GM12878 (cell line): ENCODE measurements around the gene ZNF22. TPM values are rescaled to one million over a fixed set of nuclear protein-coding genes. Genes with fewer than 3 reads are reported as not detected.

Experiments used
- ATAC-seq: fragments of 200-7000 bp; cut with Tn5 transposase; 3 replicates; pipeline ENCODE4 v1.9.1; 2020; ENCODE audit warnings: mild to moderate bottlenecking, moderate library complexity
- BruUV-seq: library from RNA; stranded (reverse); fragments of 400-500 nt; replicated peaks from 2 replicates; lab custom pipeline; 2021; lab: Mats Ljungman, UMichigan
- CTCF ChIA-PET: fragments of 300-600 bp; sonication (Branson Sonifier 250); formaldehyde crosslinking; extraction: SDS; loops from one replicate; lab custom pipeline; 2021; ENCODE audit warnings: inconsistent platforms; lab: Yijun Ruan, JAX
- POLR2A ChIA-PET: fragments of 350-600 bp; formaldehyde crosslinking; extraction: SDS; loops from one replicate; lab custom pipeline; 2021; ENCODE audit warnings: inconsistent platforms; lab: Charles Lee
- RAD21 ChIA-PET: fragments of 300-600 bp; sonication (Branson Sonifier 250); formaldehyde crosslinking; loops from one replicate; lab custom pipeline; 2023; ENCODE audit warnings: antibody characterized with exemption; ENCODE audit not compliant: unreplicated experiment; lab: Charles Lee
- SMC1A ChIA-PET: fragments of 300-600 bp; sonication (Branson Sonifier 250); formaldehyde crosslinking; loops from one replicate; lab custom pipeline; 2023; ENCODE audit not compliant: unreplicated experiment, uncharacterized antibody; lab: Charles Lee
- DNase-seq: peaks from one replicate; pipeline ENCODE4 v3.0.0-alpha.2; 2011; ENCODE audit warnings: low read depth, low spot score
- FAIRE-seq: peaks from 3 replicates; lab custom pipeline; 2011; peaks lifted over from hg19 to GRCh38; lab: Jason Lieb, UNC
- H2AFZ ChIP-seq: 2 replicates; pipeline ENCODE4 v1.6.0; 2011; ENCODE audit warnings: low read depth, low read length, control low read depth; ENCODE audit not compliant: control insufficient read depth
- H3K27ac ChIP-seq: 2 replicates; pipeline ENCODE4 v1.5.1; 2011; ENCODE audit warnings: control low read depth; ENCODE audit not compliant: control insufficient read depth, insufficient read depth
- H3K27me3 ChIP-seq, 2 experiments: replicated peaks in 1 of 2; 2 replicates each; pipeline versions ENCODE4 v1.6.0 to v1.6.1; 2011; ENCODE audit warnings: low read length in 1 of 2; ENCODE audit not compliant: control insufficient read depth in 2 of 2, insufficient read depth in 2 of 2
- H3K36me3 ChIP-seq, 2 experiments: 2 replicates each; pipeline ENCODE4 v1.5.1; 2011; ENCODE audit warnings: low read length in 1 of 2; ENCODE audit not compliant: control insufficient read depth in 2 of 2, insufficient read depth in 2 of 2
- H3K4me1 ChIP-seq: 2 replicates; pipeline ENCODE4 v1.6.1; 2011; ENCODE audit warnings: mild to moderate bottlenecking, low read length, moderate library complexity, mixed read lengths; ENCODE audit not compliant: control insufficient read depth, insufficient read depth
- H3K4me2 ChIP-seq: 2 replicates; pipeline ENCODE4 v1.6.0; 2011; ENCODE audit warnings: control low read depth; ENCODE audit not compliant: control insufficient read depth, insufficient read depth
- H3K4me3 ChIP-seq: fragments of 200-600 bp; sonication (generic); 2 replicates; pipeline ENCODE4 v1.5.1; 2016
- H3K79me2 ChIP-seq: 2 replicates; pipeline ENCODE4 v1.6.0; 2011; ENCODE audit warnings: low read length; ENCODE audit not compliant: control insufficient read depth, insufficient read depth
- H3K9ac ChIP-seq: 2 replicates; pipeline ENCODE4 v1.8.0; 2011; ENCODE audit warnings: low read length, control low read depth, mixed read lengths; ENCODE audit not compliant: control insufficient read depth, insufficient read depth
- H3K9me3 ChIP-seq: replicated peaks from 3 replicates; pipeline ENCODE4 v1.5.1; 2011; ENCODE audit warnings: mild to moderate bottlenecking, low read length; ENCODE audit not compliant: control insufficient read depth, insufficient read depth
- H4K20me1 ChIP-seq: 2 replicates; pipeline ENCODE4 v1.6.0; 2011; ENCODE audit not compliant: control insufficient read depth, insufficient read depth
- BCL11A ChIP-seq: IDR thresholded peaks from 2 replicates; pipeline ENCODE4 v1.6.1; 2011; ENCODE audit warnings: low read depth, low read length
- BHLHE40 ChIP-seq, 2 experiments: fragments of 450-650 bp in 1 of 2; IDR thresholded peaks; 2 replicates each; pipeline ENCODE4 v1.6.1; 2011 to 2017; ENCODE audit warnings: low read depth in 2 of 2, borderline replicate concordance in 1 of 2, improper control_type of control experiment in 1 of 2, low read length in 1 of 2, mild to moderate bottlenecking in 1 of 2
- GABPA ChIP-seq: IDR thresholded peaks from 2 replicates; pipeline ENCODE4 v1.6.1; 2014; ENCODE audit warnings: antibody characterized with exemption, low read depth, mild to moderate bottlenecking, inconsistent platforms
- HCFC1 ChIP-seq: fragments of 150-350 bp; IDR thresholded peaks from 2 replicates; pipeline ENCODE4 v1.6.1; 2014; ENCODE audit warnings: low read length
- IRF5 ChIP-seq: fragments of 450-650 bp; IDR thresholded peaks from 2 replicates; pipeline ENCODE4 v1.6.1; 2017; ENCODE audit warnings: borderline replicate concordance
- NFXL1 ChIP-seq: fragments of 450-650 bp; IDR thresholded peaks from 2 replicates; pipeline ENCODE4 v1.6.1; 2017; ENCODE audit warnings: antibody characterized with exemption, mild to moderate bottlenecking, borderline replicate concordance
- NFYA ChIP-seq: IDR thresholded peaks from 2 replicates; pipeline ENCODE4 v1.6.1; 2011; ENCODE audit warnings: low read depth, mild to moderate bottlenecking, low read length, improper control_type of control experiment, borderline replicate concordance
- STAT3 ChIP-seq: IDR thresholded peaks from 2 replicates; pipeline ENCODE4 v1.6.1; 2011; ENCODE audit warnings: low read depth, low read length, improper control_type of control experiment
- USF2 ChIP-seq: IDR thresholded peaks from 2 replicates; pipeline ENCODE4 v1.6.1; 2011; ENCODE audit warnings: low read depth, low read length, improper control_type of control experiment, borderline replicate concordance
- WGBS: methylation state at CpG from one replicate; pipeline ENCODE4 v1.1.6; 2016; ENCODE audit warnings: low lambda C conversion rate; ENCODE audit not compliant: insufficient replicate concordance, insufficient coverage; ENCODE audit errors: missing lambda C conversion rate; 5-methylcytosine and 5-hydroxymethylcytosine counted together
- in situ Hi-C: fragments of 300-500 bp; cut with MboI; formaldehyde crosslinking; loops from 9 replicates; pipeline ENCODE4 v1.14.3; 2018; ENCODE audit warnings: mixed read lengths
- intact Hi-C: fragments of 100-400 bp; cut with micrococcal nuclease; formaldehyde crosslinking; loops from one replicate; pipeline ENCODE4 v1.14.2; 2022; ENCODE audit not compliant: unreplicated experiment
- polyA plus RNA-seq, 11 experiments: library from polyadenylated mRNA; depleted of rRNA in 4 of 11; unstranded in 6 of 11; stranded (reverse) in 5 of 11; fragments of >200 nt; fragmentation: Nextera tagmentation in 4 of 11; fragmentation: Illumina TruSeq in 1 of 11; extraction: Ambion mirVana in 4 of 11; extraction: Trizol in 1 of 11; gene quantifications; 1 replicate in 1 of 11; 2 replicates in 10 of 11; pipeline versions ENCODE4 v1.2.1 to v1.2.3, GENCODE V29; 2011 to 2016; ENCODE audit warnings: inconsistent platforms in 2 of 11, missing spikeins in 2 of 11, low read depth in 1 of 11
- total RNA-seq, 4 experiments: library from RNA; depleted of rRNA in 3 of 4; stranded (reverse); fragments of >200 nt in 3 of 4; fragmentation: Illumina TruSeq in 1 of 4; extraction: Trizol in 1 of 4; gene quantifications; 2 replicates each; pipeline versions ENCODE4 v1.2.1 to v1.2.3, GENCODE V29; 2013 to 2021

ZNF22 gene
- total and polyA plus RNA-seq, 10 of the 15 experiments (the other 5 are each of a cell fraction or from before 2014, with no cell fraction given): 31.1 to 74.4 (median 43.8) TPM

- H3K27me3 ChIP-seq: no peaks in the 10 kb centered on the region
- H3K79me2 ChIP-seq: peaks cover 7% of the 10 kb centered on the region
- H3K27ac ChIP-seq: no peak overlapping the region
- H2AFZ ChIP-seq: no peak overlapping the region
- no peak for DNase-seq
- TF ChIP-seq GABPA (no peak), BCL11A (no peak), IRF5 (no peak), BHLHE40 (IDR thresholded peaks at IDR 0.05; ENCODE audit: borderline replicate concordance in 1 of 2, low read depth in 2 of 2, low read length in 1 of 2) (no peak), NFXL1 (no peak), USF2 (no peak), HCFC1 (no peak), STAT3 (no peak), NFYA (no peak)
- SMC1A ChIA-PET: no interaction called here
- POLR2A ChIA-PET: no interaction called here
- H3K36me3 ChIP-seq: no peaks in the 10 kb centered on the region; a peak in 1 of 4 replicates
- intact Hi-C loops: no loop called here
- peaks cover 10% of the 10 kb centered on the region for H3K4me1 ChIP-seq
- in situ Hi-C loops: no loop called here
- no TSS peak for BruUV-seq
- H3K9ac ChIP-seq: no peak overlapping the region
- no peak overlapping the region for H3K4me3 ChIP-seq
- H3K4me2 ChIP-seq: no peak overlapping the region
- H3K9me3 ChIP-seq: no peaks in the 10 kb centered on the region
- 47% methylated on average over 6 of the region's 6 CpGs for WGBS
- no peaks in the 10 kb centered on the region for H4K20me1 ChIP-seq
- ATAC-seq: no peak
- CTCF ChIA-PET: no interaction called here
- RAD21 ChIA-PET: no interaction called here
- no peak for FAIRE-seq
These were observed 3.5 kb upstream of the ZNF22 start for GRCh38 chr10:44997105-44997748.
